CD4-positive, CD25-positive, alpha-beta regulatory T cell (primary cell): Measurements from ENCODE around the gene DIS3L. TPM values are rescaled to one million over a fixed set of nuclear protein-coding genes. Genes with fewer than 3 reads are reported as not detected.
"Not testable (repeated sequence)": the region's sequence is repeated elsewhere in the genome, so short reads cannot be mapped to it uniquely, and the experiment has no call there.

ENCODE experiments used
- ATAC-seq, 2 donors: fragments of 150-1000 bp; cut with Tn5 transposase; one replicate each; pipeline ENCODE4 v1.10.0; 2021; ENCODE audit warnings: low read depth in 2 of 2, moderate number of reproducible peaks in 2 of 2, moderate library complexity in 1 of 2
- DNase-seq, 3 donors: peaks; one replicate each; pipeline versions ENCODE4 v3.0.0 to v3.0.0-alpha.2; 2012 to 2022; ENCODE audit warnings: mixed read lengths in 1 of 3
- H3K27ac ChIP-seq: one replicate; pipeline ENCODE4 v1.7.0; 2013; ENCODE audit warnings: mild to moderate bottlenecking, low read length; ENCODE audit not compliant: insufficient read depth, poor library complexity, severe bottlenecking
- H3K27me3 ChIP-seq: one replicate; pipeline ENCODE4 v1.7.0; 2013; ENCODE audit warnings: low read length; ENCODE audit not compliant: control insufficient read depth, insufficient read depth
- H3K36me3 ChIP-seq: one replicate; pipeline ENCODE4 v1.7.0; 2013; ENCODE audit warnings: mild to moderate bottlenecking, low read length, moderate library complexity; ENCODE audit not compliant: control insufficient read depth, insufficient read depth
- H3K4me1 ChIP-seq: 2 replicates; pipeline ENCODE4 v1.7.0; 2013; ENCODE audit warnings: mild to moderate bottlenecking, low read length; ENCODE audit not compliant: insufficient read depth, control insufficient read depth, poor library complexity, severe bottlenecking
- H3K4me3 ChIP-seq: one replicate; pipeline ENCODE4 v1.7.0; 2013; ENCODE audit warnings: low read depth, mild to moderate bottlenecking, low read length, moderate library complexity
- H3K9me3 ChIP-seq, 2 experiments: 1 replicate in 1 of 2; 2 replicates in 1 of 2; pipeline ENCODE4 v1.7.0; 2013; ENCODE audit warnings: low read length in 2 of 2, mild to moderate bottlenecking in 1 of 2, moderate library complexity in 1 of 2; ENCODE audit not compliant: control insufficient read depth in 2 of 2
- H3K27ac Mint-ChIP-seq, 3 donors: one replicate each; pipeline ENCODE4 v1.8.0; 2020 to 2022; ENCODE audit warnings: mild to moderate bottlenecking in 3 of 3, mixed read lengths in 3 of 3, moderate library complexity in 2 of 3
- H3K27me3 Mint-ChIP-seq: one replicate; pipeline ENCODE4 v1.8.0; 2022; ENCODE audit warnings: mild to moderate bottlenecking, mixed read lengths
- H3K36me3 Mint-ChIP-seq: one replicate; pipeline ENCODE4 v1.8.0; 2020; ENCODE audit warnings: mixed read lengths
- H3K4me1 Mint-ChIP-seq, 4 donors: one replicate each; pipeline ENCODE4 v1.8.0; 2020 to 2022; ENCODE audit warnings: mixed read lengths in 4 of 4, mild to moderate bottlenecking in 1 of 4
- H3K4me3 Mint-ChIP-seq, 4 donors: one replicate each; pipeline ENCODE4 v1.8.0; 2020 to 2022; ENCODE audit warnings: mild to moderate bottlenecking in 4 of 4, mixed read lengths in 4 of 4, moderate library complexity in 3 of 4
- H3K9me3 Mint-ChIP-seq, 7 donors: one replicate each; pipeline ENCODE4 v1.8.0; 2020 to 2022; ENCODE audit warnings: mixed read lengths in 7 of 7, mild to moderate bottlenecking in 3 of 7, moderate library complexity in 2 of 7
- polyA plus RNA-seq, 4 donors: library from polyadenylated mRNA; unstranded; fragments of 300-500 nt; fragmentation: Illumina TruSeq; gene quantifications; one replicate each; pipeline ENCODE4 v1.2.3, GENCODE V29; 2021
- total RNA-seq: library from RNA; stranded (reverse); gene quantifications from one replicate; pipeline ENCODE4 v1.2.3, GENCODE V29; 2022

Gene DIS3L
- total RNA-seq (24.3 TPM), polyA plus RNA-seq (10 to 100 TPM; 23.4 to 35.9 (median 28.5) TPM)

- H3K4me1 ChIP-seq, result peaks cover 47% of the 10 kb centered on the region
- H3K9me3 ChIP-seq, result no peaks in the 10 kb centered on the region
- peak; percentile 75 to 80 for ATAC-seq
- peak within 1 kb of the TSS; percentile 91 to 97 (median 94) for H3K4me3 Mint-ChIP-seq
- peaks cover 2% of the 10 kb centered on the region for H3K36me3 Mint-ChIP-seq
- no peaks in the 10 kb centered on the region for H3K9me3 Mint-ChIP-seq
- peak within 1 kb of the TSS; percentile 90 for H3K4me3 ChIP-seq
- peak within 1 kb of the TSS; percentile 95 to 98 (median 97) for H3K27ac Mint-ChIP-seq
- H3K27ac ChIP-seq, result peak within 1 kb of the TSS; percentile 90
- H3K27me3 ChIP-seq, result no peaks in the 10 kb centered on the region
- peak; percentile 48 to 81 (median 68) for DNase-seq
- peaks cover 2% of the 10 kb centered on the region for H3K36me3 ChIP-seq
- no peaks in the 10 kb centered on the region for H3K27me3 Mint-ChIP-seq
- peaks cover 31 to 60% (median 47%) of the 10 kb centered on the region in 4 donors for H3K4me1 Mint-ChIP-seq
Measured at GRCh38 chr15:66293419-66294156, at the start of gene DIS3L. Gene DIS3L, plus strand, starts transcription at chr15:66293568. Its CDS starts 29 bp downstream, at chr15:66293597.

GRCh38 chr15:66245832-66246231 lies 47.5 kb upstream of the DIS3L start:
- H3K4me3 Mint-ChIP-seq, DNase-seq, H3K27ac Mint-ChIP-seq, H3K4me1 ChIP-seq, H3K9me3 Mint-ChIP-seq, H3K27ac ChIP-seq, H3K4me3 ChIP-seq, H3K36me3 Mint-ChIP-seq, H3K4me1 Mint-ChIP-seq, H3K9me3 ChIP-seq, ATAC-seq, H3K36me3 ChIP-seq: not testable (repeated sequence)
- peaks cover 26% of the 10 kb centered on the region for H3K27me3 ChIP-seq
- H3K27me3 Mint-ChIP-seq, result peaks cover 47% of the 10 kb centered on the region

GRCh38 chr15:66246937-66247336 lies 46.4 kb upstream of the DIS3L start:
- ATAC-seq (no peak), DNase-seq (no peak)
- no peak overlapping the region for H3K4me3 Mint-ChIP-seq
- no peaks in the 10 kb centered on the region for H3K36me3 Mint-ChIP-seq
- no peak overlapping the region for H3K27ac ChIP-seq
- H3K27me3 Mint-ChIP-seq, result peaks cover 54% of the 10 kb centered on the region
- H3K27me3 ChIP-seq, result peaks cover 31% of the 10 kb centered on the region
- H3K36me3 ChIP-seq, result no peaks in the 10 kb centered on the region
- H3K27ac Mint-ChIP-seq, result no peak overlapping the region
- no peaks in the 10 kb centered on the region for H3K9me3 Mint-ChIP-seq
- peaks cover 7% of the 10 kb centered on the region for H3K4me1 ChIP-seq
- H3K4me3 ChIP-seq, result no peak overlapping the region
- no peaks in the 10 kb centered on the region for H3K9me3 ChIP-seq
- H3K4me1 Mint-ChIP-seq, result peaks cover 0 to 9% (median 2%) of the 10 kb centered on the region in 4 donors

GRCh38 chr15:66249605-66250174 lies 43.7 kb upstream of the DIS3L start:
- Histone ChIP-seq H3K27ac (no peak overlapping the region), H3K4me3 (no peak overlapping the region), H3K36me3 (no peaks in the 10 kb centered on the region), H3K9me3 (no peaks in the 10 kb centered on the region), H3K4me1 (peaks cover 34% of the 10 kb centered on the region), H3K27me3 (peaks cover 23% of the 10 kb centered on the region)
- peak overlapping the region in 2 of 4 donors; percentile 22 to 61 for H3K4me3 Mint-ChIP-seq
- ATAC-seq (no peak), DNase-seq (no peak)
- H3K4me1 Mint-ChIP-seq, result peaks cover 0 to 22% (median 4%) of the 10 kb centered on the region in 4 donors
- H3K9me3 Mint-ChIP-seq, result no peaks in the 10 kb centered on the region
- no peak overlapping the region for H3K27ac Mint-ChIP-seq
- H3K36me3 Mint-ChIP-seq, result no peaks in the 10 kb centered on the region
- peaks cover 57% of the 10 kb centered on the region for H3K27me3 Mint-ChIP-seq

- H3K4me3 Mint-ChIP-seq, result peak overlapping the region in 3 of 4 donors; percentile 22 to 80 (median 71)
Measured at GRCh38 chr15:66251065-66251789, 42.1 kb upstream of the DIS3L start.

GRCh38 chr15:66251790-66252684 lies 41.3 kb upstream of the DIS3L start:
- H3K27ac ChIP-seq, result no peak overlapping the region
- ATAC-seq, result peak; percentile 38 to 56
- peaks cover 34% of the 10 kb centered on the region for H3K4me1 ChIP-seq
- peaks cover 0 to 2% (median 0%) of the 10 kb centered on the region in 7 donors for H3K9me3 Mint-ChIP-seq
- H3K4me3 ChIP-seq, result peak overlapping the region; percentile 13
- no peaks in the 10 kb centered on the region for H3K36me3 ChIP-seq
- no peaks in the 10 kb centered on the region for H3K9me3 ChIP-seq
- peaks cover 37% of the 10 kb centered on the region for H3K27me3 ChIP-seq
- peak overlapping the region; percentile 7 to 83 (median 71) for H3K4me3 Mint-ChIP-seq
- no peak overlapping the region for H3K27ac Mint-ChIP-seq
- H3K4me1 Mint-ChIP-seq, result peaks cover 0 to 25% (median 6%) of the 10 kb centered on the region in 4 donors
- no peaks in the 10 kb centered on the region for H3K36me3 Mint-ChIP-seq
- peak in 2 of 3 donors; percentile 33 to 37 for DNase-seq
- peaks cover 80% of the 10 kb centered on the region for H3K27me3 Mint-ChIP-seq

More at GRCh38 chr15:66251065-66251789, 42.1 kb upstream of the DIS3L start:
- Mint-ChIP-seq H3K27me3 (peaks cover 72% of the 10 kb centered on the region), H3K9me3 (peaks cover 0 to 2% (median 0%) of the 10 kb centered on the region in 7 donors), H3K27ac (no peak overlapping the region), H3K36me3 (no peaks in the 10 kb centered on the region), H3K4me1 (peaks cover 0 to 25% (median 6%) of the 10 kb centered on the region in 4 donors)
- ATAC-seq, result no peak
- Histone ChIP-seq H3K9me3 (no peaks in the 10 kb centered on the region), H3K4me3 (no peak overlapping the region), H3K27ac (no peak overlapping the region), H3K27me3 (peaks cover 34% of the 10 kb centered on the region), H3K36me3 (no peaks in the 10 kb centered on the region), H3K4me1 (peaks cover 34% of the 10 kb centered on the region)
- DNase-seq, result no peak
